Measurements from ENCODE around the gene NRBF2.
"Not testable (repeated sequence)": the region's sequence is repeated elsewhere in the genome, so short reads cannot be mapped to it uniquely, and the experiment has no call there.

Gene NRBF2

DNA sequence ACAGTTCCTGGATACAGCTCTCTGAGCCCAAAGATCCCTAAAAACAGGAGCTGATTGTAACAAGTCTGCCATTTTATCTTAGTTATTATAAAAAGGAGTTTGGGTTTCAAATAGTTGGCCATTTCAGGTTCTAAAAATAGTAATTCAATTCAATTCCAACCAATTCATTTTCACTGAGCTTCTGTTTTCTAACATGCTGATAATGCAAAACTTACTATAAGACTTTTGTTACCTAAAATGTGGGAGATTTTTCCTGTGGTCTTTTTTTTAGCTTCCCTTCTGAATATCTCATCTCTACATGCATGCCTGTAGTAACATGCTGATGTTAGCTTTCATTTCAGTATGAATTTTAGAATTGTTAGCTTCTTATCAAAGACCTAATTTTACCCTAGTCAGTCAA is 13.4 kb downstream of the NRBF2 start:
- TF ChIP-seq CTCF (IDR thresholded peaks at IDR 0.05; ENCODE audit: control insufficient read depth, insufficient read depth, low read depth, low read length, missing control alignments) = no peak
- DNase-seq (ENCODE audit: low read depth) = no peak
- no peak overlapping the region for H3K4me3 ChIP-seq (ENCODE audit: control insufficient read depth, low read depth, low read length)

DNA sequence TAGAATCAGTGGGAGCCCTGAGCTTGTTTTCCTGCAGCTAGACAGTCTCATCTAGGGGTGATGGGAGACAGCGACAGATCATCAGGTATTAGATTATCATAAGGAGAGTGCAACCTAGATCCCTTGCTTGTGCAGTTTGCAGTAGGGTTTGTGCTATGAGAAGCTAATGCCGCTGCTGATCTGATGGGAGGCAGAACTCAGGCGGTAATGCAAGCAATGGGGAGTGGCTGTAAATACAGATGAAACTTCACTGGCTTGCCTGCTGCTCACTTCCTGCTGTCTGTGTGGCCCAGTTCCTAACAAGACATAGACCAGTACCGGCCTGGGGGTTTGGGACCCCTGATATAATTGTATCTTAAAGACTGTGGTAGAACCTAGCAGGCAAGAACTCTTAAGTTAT is 17.6 kb downstream of the NRBF2 start:
- no peak for DNase-seq (ENCODE audit: low read depth)
- no peak for TF ChIP-seq CTCF (IDR thresholded peaks at IDR 0.05; ENCODE audit: control insufficient read depth, insufficient read depth, low read depth, low read length, missing control alignments)
- H3K4me3 ChIP-seq (ENCODE audit: control insufficient read depth, low read depth, low read length) = no peak overlapping the region

GRCh38 chr10:63153868-63154545 is 20.9 kb downstream of the NRBF2 start:
- not testable (repeated sequence) for DNase-seq (ENCODE audit: low read depth); H3K4me3 ChIP-seq (ENCODE audit: control insufficient read depth, low read depth, low read length)

DNA sequence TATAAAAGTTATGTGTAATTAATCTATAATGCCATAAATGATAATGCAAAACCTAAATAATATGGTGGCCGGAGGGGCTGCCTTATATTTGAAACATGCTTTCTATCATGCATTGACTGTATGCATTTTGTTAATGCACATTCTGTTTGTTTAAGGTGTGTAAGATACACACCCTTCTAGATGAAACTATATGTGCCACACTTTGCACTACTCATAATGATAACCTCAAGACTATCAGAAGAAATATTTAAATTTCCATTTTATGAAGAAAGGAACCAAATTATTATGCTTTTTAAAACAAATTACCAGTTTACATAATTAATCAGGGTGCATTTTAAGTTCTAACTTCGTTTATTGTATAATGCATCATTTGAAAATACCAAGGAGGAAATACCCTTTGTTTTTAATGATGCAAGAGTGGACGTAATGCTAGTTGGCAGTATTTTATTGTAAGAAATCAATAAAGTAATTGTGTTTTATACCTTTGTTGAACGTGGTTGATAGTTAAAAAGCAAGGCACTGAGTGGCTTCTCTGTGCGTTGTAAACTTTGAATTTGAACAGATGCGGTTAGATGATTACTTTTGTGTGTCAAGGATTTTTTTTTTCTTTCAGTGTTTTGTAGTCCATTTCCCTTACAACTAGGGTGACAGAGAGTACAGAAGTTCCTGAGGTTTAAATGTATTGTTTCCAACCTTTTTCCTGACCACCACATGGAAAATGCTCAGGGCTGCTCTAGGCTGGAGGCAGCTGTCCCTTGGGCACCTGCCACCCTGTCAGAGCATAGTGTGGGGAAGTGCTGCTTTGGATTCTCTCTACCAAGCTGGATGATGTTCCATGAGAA is 21.6 kb downstream of the NRBF2 start:
- TF ChIP-seq CTCF (IDR thresholded peaks at IDR 0.05; ENCODE audit: control insufficient read depth, insufficient read depth, low read depth, low read length, missing control alignments) = no peak
- no peak for DNase-seq (ENCODE audit: low read depth)
- no peak overlapping the region for H3K4me3 ChIP-seq (ENCODE audit: control insufficient read depth, low read depth, low read length)

DNA sequence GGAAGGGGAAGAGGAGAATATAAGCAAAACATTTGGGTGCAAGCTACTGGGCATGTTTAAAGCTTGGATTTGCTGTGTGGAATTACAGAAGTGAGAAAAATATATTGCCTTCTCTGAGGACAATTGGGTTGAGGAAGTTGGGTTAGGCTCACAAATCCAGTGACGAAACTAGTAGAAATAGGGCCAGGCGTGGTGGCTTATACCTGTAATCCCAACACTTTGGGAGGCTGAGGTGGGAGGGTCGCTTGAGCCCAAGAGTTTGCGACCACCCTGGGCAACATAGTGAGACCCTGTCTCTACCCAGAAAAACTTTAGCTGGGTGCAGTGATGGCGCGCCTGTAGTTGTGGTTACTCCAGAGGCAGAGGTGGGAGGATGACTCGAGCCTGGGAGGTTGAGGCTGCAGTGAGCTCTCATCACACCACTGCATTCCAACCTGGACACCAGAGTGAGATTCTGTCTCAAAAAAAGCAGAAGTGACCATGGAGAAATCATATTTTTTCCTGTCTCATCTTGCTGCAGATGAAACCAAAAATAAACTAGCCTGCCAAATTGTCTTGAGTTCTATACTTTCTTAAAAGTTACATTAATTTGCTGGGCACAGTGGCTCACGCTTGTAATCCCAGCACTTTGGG is 22.4 kb downstream of the NRBF2 start:
- no peak for DNase-seq (ENCODE audit: low read depth)
- TF ChIP-seq CTCF (IDR thresholded peaks at IDR 0.05; ENCODE audit: control insufficient read depth, insufficient read depth, low read depth, low read length, missing control alignments) = no peak
- no peak overlapping the region for H3K4me3 ChIP-seq (ENCODE audit: control insufficient read depth, low read depth, low read length)

- TF ChIP-seq CTCF (IDR thresholded peaks at IDR 0.05; ENCODE audit: control insufficient read depth, insufficient read depth, low read depth, low read length, missing control alignments) = no peak
- no peak overlapping the region for H3K4me3 ChIP-seq (ENCODE audit: control insufficient read depth, low read depth, low read length)
Observed at GRCh38 chr10:63156236-63156635, 23.1 kb downstream of the NRBF2 start.

More at GRCh38 chr10:63156236-63156635, 23.1 kb downstream of the NRBF2 start:
- peak; percentile 52 for DNase-seq (ENCODE audit: low read depth)

All from AG09309 (cell line).